Loucy (cell line): ENCODE data around the gene RAB38.

Source experiments
- H2AFZ ChIP-seq: fragments of 200-600 bp; sonication (generic); 2 replicates; pipeline ENCODE4 v1.6.0; 2016; ENCODE audit warnings: antibody characterized with exemption, mild to moderate bottlenecking, low read length, moderate library complexity
- H3F3A ChIP-seq: fragments of 200-600 bp; 2 replicates; pipeline ENCODE4 v1.6.0; 2016; ENCODE audit warnings: antibody characterized with exemption, low read depth, mild to moderate bottlenecking
- H3K27me3 ChIP-seq: fragments of 200-600 bp; sonication (generic); 2 replicates; pipeline ENCODE4 v1.6.1; 2014; ENCODE audit warnings: low read length, mild to moderate bottlenecking; ENCODE audit not compliant: insufficient read depth, poor library complexity, severe bottlenecking
- H3K36me3 ChIP-seq: fragments of 200-600 bp; sonication (generic); 2 replicates; pipeline ENCODE4 v1.6.1; 2016; ENCODE audit warnings: low read length; ENCODE audit not compliant: insufficient read depth
- H3K4me1 ChIP-seq: fragments of 200-600 bp; sonication (generic); 2 replicates; pipeline ENCODE4 v1.5.1; 2014; ENCODE audit warnings: low read length, mild to moderate bottlenecking; ENCODE audit not compliant: insufficient read depth, poor library complexity, severe bottlenecking
- H3K4me2 ChIP-seq: fragments of 200-600 bp; sonication (generic); 2 replicates; pipeline ENCODE4 v1.6.0; 2014; ENCODE audit warnings: antibody characterized with exemption, low read length, low read depth, mild to moderate bottlenecking; ENCODE audit not compliant: poor library complexity, severe bottlenecking
- H3K4me3 ChIP-seq: fragments of 200-600 bp; sonication (generic); 2 replicates; pipeline ENCODE4 v1.5.1; 2014; ENCODE audit warnings: low read length, mild to moderate bottlenecking, mixed read lengths; ENCODE audit not compliant: poor library complexity, severe bottlenecking
- H3K79me2 ChIP-seq: fragments of 200-600 bp; sonication (generic); 2 replicates; pipeline ENCODE4 v1.6.1; 2014; ENCODE audit warnings: low read length; ENCODE audit not compliant: insufficient read depth
- H3K9ac ChIP-seq: fragments of 200-600 bp; sonication (generic); 2 replicates; pipeline ENCODE4 v1.6.0; 2014; ENCODE audit warnings: mild to moderate bottlenecking, low read depth, low read length, moderate library complexity; ENCODE audit not compliant: poor library complexity, severe bottlenecking
- H3K9me2 ChIP-seq: fragments of 200-600 bp; sonication (generic); replicated peaks from 2 replicates; pipeline ENCODE4 v1.6.1; 2016; ENCODE audit warnings: low read depth, low read length, mixed read lengths
- H3K9me3 ChIP-seq: fragments of 200-600 bp; sonication (generic); 2 replicates; pipeline ENCODE4 v1.6.1; 2014; ENCODE audit warnings: mild to moderate bottlenecking, antibody characterized with exemption, low read length, low read depth; ENCODE audit not compliant: insufficient read depth
- H4K20me1 ChIP-seq: fragments of 200-600 bp; sonication (generic); 2 replicates; pipeline ENCODE4 v1.6.0; 2014; ENCODE audit warnings: antibody characterized with exemption, low read length, mild to moderate bottlenecking; ENCODE audit not compliant: insufficient read depth, poor library complexity, severe bottlenecking
- CTCF ChIP-seq: fragments of 200-600 bp; sonication (generic); conservative IDR thresholded peaks from 2 replicates; pipeline ENCODE4 v1.5.1; 2014; ENCODE audit warnings: mild to moderate bottlenecking, antibody characterized with exemption, low read length
- EZH2phosphoT487 ChIP-seq: fragments of 200-600 bp; IDR thresholded peaks from 2 replicates; pipeline ENCODE4 v1.6.1; 2018; ENCODE audit warnings: antibody characterized with exemption, mild to moderate bottlenecking, moderate library complexity, borderline replicate concordance

Gene RAB38

GRCh38 chr11:88117281-88117858 lies 57.9 kb downstream of the RAB38 start:
- Histone ChIP-seq H3K4me3 (no peak overlapping the region), H3K27me3 (no peaks in the 10 kb centered on the region), H3K9me3 (no peaks in the 10 kb centered on the region), H3K4me1 (peaks cover 6% of the 10 kb centered on the region), H3K4me2 (no peak overlapping the region), H3K36me3 (no peaks in the 10 kb centered on the region), H3F3A (no peaks in the 10 kb centered on the region), H3K9ac (no peak overlapping the region), H2AFZ (no peak overlapping the region), H3K9me2 (no peaks in the 10 kb centered on the region), H3K79me2 (no peaks in the 10 kb centered on the region), H4K20me1 (no peaks in the 10 kb centered on the region)
- TF ChIP-seq CTCF, result no peak
- no peak for TF ChIP-seq EZH2phosphoT487

- Histone ChIP-seq H3K9me2 (no peaks in the 10 kb centered on the region), H3K4me3 (no peak overlapping the region), H3F3A (no peaks in the 10 kb centered on the region), H3K79me2 (no peaks in the 10 kb centered on the region), H3K4me1 (peaks cover 6% of the 10 kb centered on the region), H3K36me3 (no peaks in the 10 kb centered on the region), H3K27me3 (no peaks in the 10 kb centered on the region), H3K9ac (no peak overlapping the region), H2AFZ (no peak overlapping the region), H4K20me1 (no peaks in the 10 kb centered on the region), H3K4me2 (no peak overlapping the region), H3K9me3 (no peaks in the 10 kb centered on the region)
- no peak for TF ChIP-seq EZH2phosphoT487
- no peak for TF ChIP-seq CTCF
Observed at GRCh38 chr11:88115828-88116755, 59.2 kb downstream of the RAB38 start.

GRCh38 chr11:88114486-88115045 lies 60.7 kb downstream of the RAB38 start:
- Histone ChIP-seq H3K36me3 (no peaks in the 10 kb centered on the region), H3K4me3 (no peak overlapping the region), H3K9me2 (no peaks in the 10 kb centered on the region), H3K79me2 (no peaks in the 10 kb centered on the region), H3F3A (no peaks in the 10 kb centered on the region), H4K20me1 (no peaks in the 10 kb centered on the region), H2AFZ (no peak overlapping the region), H3K27me3 (no peaks in the 10 kb centered on the region), H3K9ac (no peak overlapping the region), H3K9me3 (no peaks in the 10 kb centered on the region), H3K4me2 (no peak overlapping the region), H3K4me1 (peaks cover 6% of the 10 kb centered on the region)
- TF ChIP-seq EZH2phosphoT487 (no peak), CTCF (no peak)
